Right ventricle myocardium superior (tissue), 1 donor: ENCODE results near the gene FBXO10. TPM values are rescaled to one million over a fixed set of nuclear protein-coding genes. Genes with fewer than 3 reads are reported as not detected.
"Not testable (repeated sequence)": the region's sequence is repeated elsewhere in the genome, so short reads cannot be mapped to it uniquely, and the experiment has no call there.

Experiments used
- ATAC-seq: fragments of 200-7000 bp; cut with Tn5 transposase; one replicate; pipeline ENCODE4 v1.9.1; 2020; ENCODE audit warnings: mild to moderate bottlenecking; ENCODE audit not compliant: poor library complexity
- DNase-seq: peaks from one replicate; pipeline ENCODE4 v3.0.0-alpha.2; 2020
- intact Hi-C: fragments of 100-400 bp; cut with DNase I; formaldehyde crosslinking; loops from one replicate; pipeline ENCODE4 v1.11.2; 2022
- total RNA-seq: library from RNA; stranded (reverse); fragmentation: NEBNext Ultra II Directional; extraction: Animal tissue kit (Norgen Biotek cat#: 25700); gene quantifications from one replicate; pipeline ENCODE4 v1.2.1, GENCODE V29; 2021
- donor health status: DM: no; HTN: yes; CAD: no; lungs with severe emphysema.

FBXO10 gene
- total RNA-seq, 1 donor from 2014 or later, result 6.2 TPM

DNA sequence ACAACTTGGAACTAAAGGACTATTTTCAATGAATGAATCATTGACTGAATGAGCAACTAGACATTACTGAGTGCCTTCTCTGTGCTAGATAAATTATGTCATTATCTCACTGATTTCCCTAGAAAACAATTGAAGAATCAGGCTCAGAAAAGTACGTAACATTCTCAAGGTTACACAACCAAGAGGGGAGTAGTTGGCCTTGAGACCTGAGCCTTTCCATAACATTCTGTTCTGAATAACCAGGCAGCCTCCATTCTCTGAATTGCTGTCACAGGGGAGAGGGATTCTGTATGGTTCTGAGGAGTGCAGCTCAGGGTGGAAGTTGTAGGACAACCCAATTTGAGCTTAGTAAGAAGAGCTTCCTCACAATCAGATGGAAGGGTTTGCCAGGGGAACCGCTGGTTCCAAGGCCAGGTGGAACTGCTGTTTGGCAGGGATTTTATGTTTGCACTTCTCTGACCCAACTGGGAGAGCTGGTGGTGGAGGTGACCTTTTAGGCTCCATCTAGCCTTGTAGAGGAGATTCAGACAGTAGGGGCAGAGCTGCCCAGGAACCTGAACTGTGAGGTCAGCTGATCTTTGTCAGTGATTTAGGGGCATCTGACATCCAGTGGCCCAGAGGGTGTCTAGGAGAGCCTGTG is 74.1 kb downstream of the FBXO10 start:
- ATAC-seq (no peak), DNase-seq (no peak)
- intact Hi-C loops, result no loop called here

DNA sequence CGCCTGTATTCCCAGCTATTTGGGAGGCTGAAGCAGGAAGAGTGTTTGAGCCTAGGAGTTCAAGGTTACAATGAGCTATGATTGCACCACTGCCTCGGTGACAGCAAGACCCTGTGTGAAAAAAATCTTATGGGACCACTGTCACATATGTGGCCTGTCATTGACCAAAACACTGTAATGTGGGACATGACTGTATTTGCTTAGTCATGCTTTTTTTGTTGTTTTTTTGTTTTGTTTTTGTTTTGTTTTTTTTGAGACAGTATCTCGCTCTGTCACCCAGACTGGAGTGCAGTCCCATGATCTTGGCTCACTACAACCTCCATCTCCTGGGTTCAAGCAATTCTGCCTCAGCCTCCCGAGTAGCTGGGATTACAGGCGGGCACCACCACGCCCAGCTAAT is 76.9 kb downstream of the FBXO10 start:
- ATAC-seq, result no peak
- no peak for DNase-seq
- intact Hi-C loops, result no loop called here

GRCh38 chr9:37498457-37498856 is 77.7 kb downstream of the FBXO10 start:
- no peak for DNase-seq
- intact Hi-C loops, result no loop called here
- ATAC-seq, result no peak

- ATAC-seq, result no peak
- intact Hi-C loops, result no loop called here
These were observed 78.9 kb downstream of the FBXO10 start for GRCh38 chr9:37497320-37497719.

DNA sequence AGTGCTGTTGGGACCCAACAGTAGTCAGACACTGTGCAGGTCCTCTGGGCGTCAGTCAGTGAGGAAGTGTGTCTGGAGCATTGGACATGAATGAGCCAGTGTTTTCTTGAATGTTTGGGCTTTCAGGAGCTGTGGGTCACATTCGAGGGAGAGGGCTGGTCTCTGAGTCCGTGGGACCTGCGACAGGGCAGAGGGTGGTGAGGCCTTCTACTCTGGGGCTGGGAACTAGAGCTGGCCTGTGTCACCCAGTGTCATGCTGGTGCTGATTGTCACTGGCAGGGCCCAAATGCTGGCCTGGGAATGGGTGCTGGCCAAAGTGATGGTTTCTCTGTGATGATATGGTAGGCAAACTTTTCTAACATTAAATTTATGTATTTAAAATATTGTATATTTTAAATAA is 80.2 kb downstream of the FBXO10 start:
- DNase-seq (no peak), ATAC-seq (no peak)
- intact Hi-C loops, result no loop called here

More at GRCh38 chr9:37497320-37497719, 78.9 kb downstream of the FBXO10 start:
- no peak for DNase-seq

DNA sequence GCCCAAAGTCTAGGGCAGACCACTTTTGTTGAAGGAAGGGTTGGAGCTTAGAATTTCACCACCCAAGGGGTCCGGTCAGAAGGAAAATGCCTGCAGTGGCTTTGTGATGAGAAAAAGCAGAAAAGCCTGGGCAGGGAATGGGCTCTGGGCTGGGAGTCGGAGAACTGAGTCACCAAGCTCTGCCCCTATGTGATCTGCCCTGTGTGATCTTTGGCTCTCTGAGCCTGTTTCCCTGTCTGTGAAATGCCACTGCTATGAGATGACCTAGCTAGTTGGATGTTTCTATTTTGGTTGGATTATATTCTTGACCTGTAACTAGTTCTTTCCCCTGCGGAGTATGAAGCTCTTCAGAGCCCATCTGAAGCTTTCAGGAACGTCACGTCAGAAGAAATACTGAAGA is 80.6 kb downstream of the FBXO10 start:
- DNase-seq (no peak), ATAC-seq (no peak)
- intact Hi-C loops, result no loop called here

DNA sequence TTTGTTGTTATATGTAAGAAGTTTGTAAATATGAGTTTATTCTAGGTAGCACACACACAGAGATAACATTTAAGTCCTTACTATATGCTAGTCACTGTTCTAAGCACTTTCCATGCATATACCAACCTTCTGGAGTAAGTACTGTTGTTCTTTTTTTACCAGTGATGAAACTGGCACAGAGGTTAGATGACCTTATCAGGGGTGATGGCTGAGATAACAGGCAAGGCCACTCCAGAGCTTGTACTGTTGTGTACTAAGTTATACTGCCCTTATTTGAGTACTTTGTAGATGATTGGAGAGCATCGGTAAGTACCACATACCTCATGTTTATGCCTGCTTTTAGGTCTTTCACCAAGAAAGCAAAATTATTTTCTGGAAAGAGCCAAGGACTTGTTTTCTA is 84.2 kb downstream of the FBXO10 start:
- no peak for ATAC-seq
- no peak for DNase-seq
- intact Hi-C loops, result no loop called here

DNA sequence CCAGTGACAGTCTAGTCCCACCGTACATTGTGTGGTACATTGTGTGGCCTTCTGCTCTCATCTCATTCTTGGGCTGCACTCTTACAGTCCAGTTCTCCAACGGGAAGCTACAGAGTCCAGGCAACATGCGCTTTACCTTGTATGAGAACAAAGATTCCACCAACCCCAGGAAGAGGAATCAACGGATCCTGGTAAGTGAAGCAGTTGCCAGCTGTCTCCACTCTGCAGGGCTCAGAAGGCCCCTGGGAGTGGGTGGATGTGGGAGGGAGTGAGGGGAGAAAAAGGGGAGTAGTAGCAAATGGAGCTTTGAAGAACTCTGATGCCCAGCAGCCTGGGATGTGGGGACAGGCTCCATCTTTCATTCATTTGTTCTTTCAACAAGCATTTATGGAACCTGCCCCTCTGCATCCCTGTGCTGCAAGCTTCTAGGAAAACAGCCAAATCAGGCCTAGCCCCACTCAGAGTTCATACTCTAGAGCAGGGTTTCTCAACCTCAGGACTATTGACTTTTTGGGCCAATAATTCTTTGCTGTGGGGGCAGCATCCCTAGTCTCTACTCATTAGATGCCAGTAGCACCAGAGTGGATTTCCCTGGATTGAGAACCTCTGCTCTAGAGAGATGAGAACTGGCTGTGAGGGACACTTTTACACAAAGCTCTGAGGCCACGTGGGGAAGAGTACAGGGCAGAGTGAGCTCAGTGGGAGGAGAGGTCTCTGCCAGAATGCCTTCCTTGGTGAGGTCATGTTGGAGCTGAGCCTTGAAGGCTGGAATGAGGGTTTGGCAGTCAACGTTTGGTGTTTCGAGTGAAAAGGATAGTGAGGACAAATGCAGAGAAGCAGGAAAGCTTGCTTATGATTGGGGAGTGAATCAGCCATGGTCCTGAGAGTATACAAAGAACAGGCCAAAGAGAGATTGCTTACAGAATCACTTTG is 89.3 kb downstream of the FBXO10 start:
- peak; percentile 58 for DNase-seq
- peak; percentile 57 for ATAC-seq
- intact Hi-C loops, result loop anchor here (10.0 kb wide), 1 partner anchor 72 kb away; no protein-coding TSS in a partner anchor

GRCh38 chr9:37486256-37486615 is 89.9 kb downstream of the FBXO10 start:
- ATAC-seq (no peak), DNase-seq (no peak)
- intact Hi-C loops, result loop anchor here (10.0 kb wide), 1 partner anchor 71 kb away; no protein-coding TSS in a partner anchor

GRCh38 chr9:37485389-37486255 is 90.6 kb downstream of the FBXO10 start, which contains the start of gene POLR1E:
TSS of gene POLR1E (plus strand) at chr9:37485948. CDS start at chr9:37486048, 100 bp downstream.
- peak; percentile 97 for DNase-seq
- intact Hi-C loops, result loop anchor here (10.0 kb wide), 1 partner anchor 71 kb away; no protein-coding TSS in a partner anchor
- ATAC-seq, result peak; percentile 99

- intact Hi-C loops, result loop anchor here (10.0 kb wide), 1 partner anchor 66 kb away; no protein-coding TSS in a partner anchor
These were observed 95.4 kb downstream of the FBXO10 start for GRCh38 chr9:37480759-37481158.

GRCh38 chr9:37477987-37478619 is 98.1 kb downstream of the FBXO10 start:
- intact Hi-C loops, DNase-seq, ATAC-seq: not testable (repeated sequence)

More at GRCh38 chr9:37480759-37481158, 95.4 kb downstream of the FBXO10 start:
- DNase-seq (no peak), ATAC-seq (no peak)

- intact Hi-C loops, ATAC-seq, DNase-seq: not testable (repeated sequence)
These were observed 98.7 kb downstream of the FBXO10 start for GRCh38 chr9:37477443-37477842.

DNA sequence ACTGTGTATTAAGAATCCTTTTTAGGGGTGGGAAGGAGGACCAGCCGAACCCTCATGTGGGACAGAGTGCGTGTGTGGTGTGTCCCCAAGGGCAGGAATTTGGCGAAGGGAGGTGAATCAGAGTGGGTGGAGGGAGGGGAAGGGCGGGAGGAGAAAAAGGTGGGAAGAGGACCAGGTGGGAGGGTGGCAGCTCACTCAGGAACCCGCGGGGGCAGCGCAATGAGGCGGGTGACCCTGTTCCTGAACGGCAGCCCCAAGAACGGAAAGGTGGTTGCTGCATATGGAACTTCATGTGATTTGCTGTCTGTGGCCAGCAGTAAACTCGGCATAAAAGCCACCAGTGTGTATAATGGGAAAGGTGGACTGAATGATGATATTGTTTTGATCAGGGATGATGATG is 99.2 kb downstream of the FBXO10 start:
- DNase-seq, result no peak
- intact Hi-C loops, result no loop called here
- no peak for ATAC-seq

- intact Hi-C loops, result no loop called here
- ATAC-seq, result no peak
- DNase-seq, result no peak
These were observed 101.7 kb downstream of the FBXO10 start for GRCh38 chr9:37474438-37474837.

GRCh38 chr9:37473982-37474381 is 102.2 kb downstream of the FBXO10 start:
- ATAC-seq, DNase-seq, intact Hi-C loops: not testable (repeated sequence)

DNA sequence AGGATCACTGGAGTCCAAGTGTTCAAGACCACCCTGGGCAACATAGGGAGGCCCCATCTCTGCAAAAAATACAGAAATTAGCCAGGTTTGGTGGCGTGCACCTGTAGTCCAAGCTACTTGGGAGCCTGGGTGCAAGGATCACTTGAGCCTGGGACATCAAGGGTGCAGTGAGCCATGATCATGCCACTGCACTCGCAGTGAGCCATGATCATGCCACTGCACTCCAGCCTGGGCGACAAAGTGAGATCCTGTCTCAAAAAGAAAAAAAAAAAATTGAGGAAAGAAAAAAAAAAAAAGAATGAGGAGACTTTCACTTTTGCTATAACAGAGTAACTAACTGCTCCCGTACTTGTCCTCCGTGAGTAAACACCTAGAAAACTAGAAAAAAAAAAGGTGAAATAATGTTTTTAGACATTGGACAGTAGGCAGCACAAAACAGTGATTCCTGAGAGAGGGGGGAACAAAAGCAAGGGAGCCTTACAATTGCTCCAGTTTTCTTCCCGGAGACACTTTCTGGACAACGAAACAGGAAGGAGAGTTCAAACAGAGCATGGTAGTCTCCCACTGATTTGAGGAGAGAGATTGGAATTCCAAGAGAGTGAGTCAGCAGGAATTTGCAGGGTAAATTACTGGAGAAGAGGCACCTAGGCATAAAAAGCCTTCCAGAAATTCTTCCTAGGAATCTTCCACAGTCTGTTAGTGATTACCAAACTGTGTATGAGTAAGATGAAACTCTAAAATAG is 104.1 kb downstream of the FBXO10 start:
- no peak for DNase-seq
- intact Hi-C loops, result no loop called here
- peak; percentile 49 for ATAC-seq

DNA sequence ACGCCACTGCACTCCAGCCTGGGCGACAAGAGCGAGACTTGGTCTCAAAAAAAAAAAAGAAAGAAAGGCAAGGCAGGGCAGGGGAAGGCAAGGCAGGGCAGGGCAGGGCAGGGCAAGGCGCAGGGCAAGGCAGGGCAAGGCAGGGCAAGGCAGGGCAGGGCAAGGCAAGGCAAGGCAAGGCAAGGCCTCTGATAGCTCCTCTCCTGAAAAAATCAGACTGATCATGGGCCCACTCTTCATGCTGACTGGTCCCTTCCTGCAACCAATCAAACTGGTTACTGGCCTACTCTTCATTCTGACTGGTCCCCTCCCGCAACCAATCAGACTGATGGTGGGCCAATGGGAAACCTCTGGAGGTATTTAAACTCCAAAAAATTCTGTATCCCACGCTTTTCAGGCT is 107.6 kb downstream of the FBXO10 start:
- DNase-seq (no peak), ATAC-seq (no peak)
- intact Hi-C loops, result no loop called here
